HL-60 (cell line): ENCODE results near the gene CEP78.

Source experiments
- DNase-seq, 2 experiments: peaks; one replicate each; pipeline ENCODE4 v3.0.0-alpha.2; 2010 to 2020; ENCODE audit warnings: low read depth in 1 of 2, low spot score in 1 of 2
- H3K27ac ChIP-seq: fragments of 250-450 bp; sonication (Bioruptor Pico); replicated peaks from 2 replicates; pipeline ENCODE4 v1.5.1; 2020; ENCODE audit warnings: mild to moderate bottlenecking, moderate library complexity
- H3K27me3 ChIP-seq: fragments of 250-450 bp; sonication (Bioruptor Pico); 2 replicates; pipeline ENCODE4 v1.5.1; 2021; ENCODE audit warnings: mild to moderate bottlenecking, moderate library complexity; ENCODE audit not compliant: insufficient read depth, poor library complexity, severe bottlenecking
- H3K4me3 ChIP-seq: replicated peaks from 2 replicates; pipeline ENCODE4 v1.5.1; 2011; ENCODE audit warnings: mild to moderate bottlenecking, control low read depth, low read length; ENCODE audit not compliant: insufficient read depth
- CTCF ChIP-seq: IDR thresholded peaks from one replicate; pipeline ENCODE4 v1.5.1; 2011; ENCODE audit warnings: low read length, control low read depth, inconsistent platforms; ENCODE audit not compliant: insufficient read depth
- GABPA ChIP-seq: IDR thresholded peaks from 2 replicates; pipeline ENCODE4 v1.6.1; 2012; ENCODE audit warnings: low read depth
- POLR2AphosphoS5 ChIP-seq: IDR thresholded peaks from 2 replicates; pipeline ENCODE4 v1.6.1; 2012; ENCODE audit warnings: low read depth
- REST ChIP-seq: IDR thresholded peaks from 2 replicates; pipeline ENCODE4 v1.6.1; 2012; ENCODE audit warnings: low read depth; ENCODE audit not compliant: insufficient replicate concordance
- SPI1 ChIP-seq: IDR thresholded peaks from 2 replicates; pipeline ENCODE4 v1.6.1; 2012; ENCODE audit warnings: low read depth, mild to moderate bottlenecking, borderline replicate concordance

The CEP78 gene

GRCh38 chr9:78269784-78270183 lies 33.9 kb downstream of the CEP78 start:
- no peak for DNase-seq
- H3K27ac ChIP-seq: no peak overlapping the region
- no peaks in the 10 kb centered on the region for H3K27me3 ChIP-seq
- TF ChIP-seq SPI1 (no peak), CTCF (no peak), REST (no peak)
- H3K4me3 ChIP-seq: no peak overlapping the region

GRCh38 chr9:78272307-78272706 lies 36.4 kb downstream of the CEP78 start:
- Histone ChIP-seq H3K27me3 (no peaks in the 10 kb centered on the region), H3K27ac (no peak overlapping the region), H3K4me3 (no peak overlapping the region)
- no peak for TF ChIP-seq GABPA
- no peak for TF ChIP-seq CTCF
- DNase-seq: no peak

GRCh38 chr9:78273761-78274160 lies 37.9 kb downstream of the CEP78 start:
- H3K27ac ChIP-seq: no peak overlapping the region
- no peak overlapping the region for H3K4me3 ChIP-seq
- TF ChIP-seq GABPA: no peak
- TF ChIP-seq POLR2AphosphoS5: no peak
- DNase-seq: no peak
- H3K27me3 ChIP-seq: no peaks in the 10 kb centered on the region

GRCh38 chr9:78278177-78278777 lies 42.4 kb downstream of the CEP78 start:
- TF ChIP-seq SPI1 (no peak), POLR2AphosphoS5 (no peak), CTCF (no peak), GABPA (no peak), REST (no peak)
- peak; percentile 22 to 58 for DNase-seq
- Histone ChIP-seq H3K4me3 (no peak overlapping the region), H3K27me3 (no peaks in the 10 kb centered on the region), H3K27ac (peak overlapping the region; percentile 31)
